Astrocyte (in vitro differentiated cells and primary cell): ENCODE data around the gene OTUB1. TPM values are rescaled to one million over a fixed set of nuclear protein-coding genes. Genes with fewer than 3 reads are reported as not detected.
A peak's percentile ranks its signal among the peaks of the same experiment; 100 is the strongest.

Experiments
- DNase-seq: peaks from one replicate; pipeline ENCODE4 v3.0.0-alpha.2; 2010; ENCODE audit warnings: low read depth
- FAIRE-seq: peaks from 2 replicates; lab custom pipeline; 2011; peaks lifted over from hg19 to GRCh38; lab: Jason Lieb, UNC
- H2AFZ ChIP-seq: 2 replicates; pipeline ENCODE4 v1.6.0; 2012; ENCODE audit warnings: low read depth, low read length, inconsistent platforms
- H3K27ac ChIP-seq: 2 replicates; pipeline ENCODE4 v1.5.1; 2011; ENCODE audit warnings: low read depth, low read length, inconsistent platforms
- H3K27me3 ChIP-seq: 2 replicates; pipeline ENCODE4 v1.6.0; 2011; ENCODE audit warnings: low read length, inconsistent platforms; ENCODE audit not compliant: insufficient read depth
- H3K36me3 ChIP-seq: 2 replicates; pipeline ENCODE4 v1.5.1; 2011; ENCODE audit warnings: low read length, inconsistent platforms; ENCODE audit not compliant: insufficient read depth
- H3K4me1 ChIP-seq: 2 replicates; pipeline ENCODE4 v1.5.1; 2011; ENCODE audit warnings: low read length, inconsistent platforms; ENCODE audit not compliant: insufficient read depth
- H3K4me2 ChIP-seq: 2 replicates; pipeline ENCODE4 v1.6.0; 2012; ENCODE audit warnings: low read length, inconsistent platforms
- H3K4me3 ChIP-seq: 2 replicates; pipeline ENCODE4 v1.5.1; 2011; ENCODE audit warnings: low read depth, mild to moderate bottlenecking, low read length, inconsistent platforms; ENCODE audit not compliant: insufficient read depth
- H3K79me2 ChIP-seq: 2 replicates; pipeline ENCODE4 v1.6.0; 2012; ENCODE audit warnings: mild to moderate bottlenecking, low read length, inconsistent platforms; ENCODE audit not compliant: insufficient read depth
- H3K9ac ChIP-seq: 2 replicates; pipeline ENCODE4 v1.6.0; 2012; ENCODE audit warnings: mild to moderate bottlenecking, low read length, inconsistent platforms
- H3K9me3 ChIP-seq: 2 replicates; pipeline ENCODE4 v1.5.1; 2012; ENCODE audit warnings: low read depth, mild to moderate bottlenecking, low read length, inconsistent platforms; ENCODE audit not compliant: insufficient read depth
- H4K20me1 ChIP-seq: 2 replicates; pipeline ENCODE4 v1.6.0; 2012; ENCODE audit warnings: low read length, inconsistent platforms; ENCODE audit not compliant: insufficient read depth
- H3K27ac Mint-ChIP-seq: one replicate; pipeline ENCODE4 v1.8.0; 2021; ENCODE audit warnings: mild to moderate bottlenecking, mixed read lengths; ENCODE audit not compliant: unreplicated experiment
- H3K27me3 Mint-ChIP-seq: one replicate; pipeline ENCODE4 v1.8.0; 2021; ENCODE audit warnings: low read depth, mixed read lengths; ENCODE audit not compliant: unreplicated experiment
- H3K36me3 Mint-ChIP-seq: one replicate; pipeline ENCODE4 v1.8.0; 2021; ENCODE audit warnings: low read depth, mixed read lengths; ENCODE audit not compliant: unreplicated experiment
- H3K4me1 Mint-ChIP-seq: one replicate; pipeline ENCODE4 v1.8.0; 2021; ENCODE audit warnings: low read depth, mixed read lengths; ENCODE audit not compliant: unreplicated experiment
- H3K4me3 Mint-ChIP-seq: one replicate; pipeline ENCODE4 v1.8.0; 2021; ENCODE audit warnings: mild to moderate bottlenecking, moderate library complexity, mixed read lengths; ENCODE audit not compliant: unreplicated experiment
- H3K9me3 Mint-ChIP-seq: one replicate; pipeline ENCODE4 v1.8.0; 2021; ENCODE audit warnings: mild to moderate bottlenecking, mixed read lengths; ENCODE audit not compliant: unreplicated experiment
- CTCF ChIP-seq: IDR thresholded peaks from 2 replicates; pipeline ENCODE4 v1.5.1; 2011; ENCODE audit warnings: low read depth, mild to moderate bottlenecking, inconsistent platforms, low read length, moderate library complexity; ENCODE audit not compliant: insufficient read depth
- EZH2 ChIP-seq: IDR thresholded peaks from 2 replicates; pipeline ENCODE4 v1.6.1; 2012; ENCODE audit warnings: mild to moderate bottlenecking, low read length, inconsistent platforms; ENCODE audit not compliant: insufficient read depth
- total RNA-seq: library from RNA; stranded (reverse); gene quantifications from 2 replicates; pipeline ENCODE4 v1.2.1, GENCODE V29; 2021

Gene OTUB1
- total RNA-seq, 1 donor from 2014 or later = 78.5 TPM

DNA sequence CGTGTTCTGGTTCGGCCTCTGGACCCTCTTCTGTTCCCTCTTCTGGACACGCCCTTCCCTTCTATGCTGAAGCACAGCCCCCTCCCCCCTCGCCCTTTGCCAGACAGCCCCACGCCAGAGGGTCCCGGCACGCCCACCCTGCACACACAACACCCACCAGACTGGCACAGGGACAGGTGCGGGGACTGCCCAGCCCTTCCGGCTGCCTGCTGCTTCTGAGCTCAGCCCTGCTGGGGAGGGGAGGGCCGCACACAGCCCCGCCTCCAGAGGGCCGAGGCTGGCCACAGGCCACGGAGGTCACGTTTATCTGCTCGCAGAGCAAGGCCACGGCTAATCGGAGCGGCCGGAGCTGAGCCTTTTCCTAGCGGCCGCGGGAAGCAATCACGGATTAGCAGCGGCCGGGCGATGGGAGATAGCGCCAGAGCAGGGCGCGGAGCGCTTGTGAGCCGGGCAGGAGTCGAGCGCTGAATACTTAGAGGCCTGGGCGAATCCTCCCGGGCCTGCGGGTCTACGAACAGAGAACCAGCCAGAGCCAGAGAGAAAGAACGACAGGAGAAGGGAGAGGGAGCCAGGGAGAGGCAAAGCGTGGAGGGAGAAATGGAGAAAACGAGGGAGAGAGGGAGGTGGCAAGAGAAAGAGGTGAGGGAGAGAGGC is 21.5 kb downstream of the OTUB1 start:
- Histone ChIP-seq H3K27ac (no peak overlapping the region), H3K4me2 (peak overlapping the region; percentile 89), H3K36me3 (no peaks in the 10 kb centered on the region), H3K27me3 (no peaks in the 10 kb centered on the region), H3K4me1 (peaks cover 13% of the 10 kb centered on the region), H4K20me1 (peaks cover 13% of the 10 kb centered on the region), H3K9ac (peak overlapping the region; percentile 40), H3K4me3 (peak overlapping the region; percentile 42), H2AFZ (peak overlapping the region; percentile 74), H3K79me2 (no peaks in the 10 kb centered on the region), H3K9me3 (no peaks in the 10 kb centered on the region)
- no peak for FAIRE-seq
- TF ChIP-seq EZH2 (no peak), CTCF (no peak)
- Mint-ChIP-seq H3K27ac (no peak overlapping the region), H3K36me3 (peaks cover 3% of the 10 kb centered on the region), H3K9me3 (peaks cover 2% of the 10 kb centered on the region), H3K4me3 (peak overlapping the region; percentile 81), H3K4me1 (peaks cover 5% of the 10 kb centered on the region), H3K27me3 (peaks cover 50% of the 10 kb centered on the region)
- no peak for DNase-seq

DNA sequence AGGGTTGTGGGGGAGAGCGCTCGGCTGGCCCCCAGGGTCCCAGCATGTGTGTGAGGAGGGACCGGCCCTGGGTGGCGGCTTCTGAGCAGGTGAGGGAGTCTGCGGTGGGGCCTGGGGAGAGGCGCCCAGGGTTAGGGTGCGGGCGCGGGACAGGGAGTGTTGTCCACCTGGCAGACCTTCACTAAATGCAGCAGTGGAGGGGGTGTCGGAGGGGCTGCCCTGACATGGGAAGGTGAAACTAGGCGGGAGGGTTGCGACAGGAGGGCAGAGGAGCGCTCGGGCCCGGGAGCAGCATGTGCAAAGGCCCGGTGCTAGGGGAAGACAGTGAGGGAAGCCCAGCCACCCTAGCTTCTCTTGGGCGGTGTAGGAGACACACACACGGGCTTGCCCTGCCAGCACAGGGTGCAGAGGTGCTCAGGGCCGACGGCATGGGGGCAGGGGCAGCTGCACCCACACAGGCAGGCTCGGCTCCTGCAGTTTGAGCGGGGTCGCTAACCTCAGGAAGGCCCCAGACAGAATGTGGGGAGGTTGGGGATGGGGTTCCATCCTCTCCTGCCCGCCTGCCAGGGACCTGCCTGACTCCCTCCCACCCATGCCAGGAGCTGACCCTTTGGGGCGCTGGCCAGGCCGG is 22.2 kb downstream of the OTUB1 start:
- DNase-seq = no peak
- Histone ChIP-seq H2AFZ (peak overlapping the region; percentile 74), H3K27me3 (no peaks in the 10 kb centered on the region), H3K9me3 (no peaks in the 10 kb centered on the region), H3K27ac (no peak overlapping the region), H3K4me1 (peaks cover 13% of the 10 kb centered on the region), H3K9ac (no peak overlapping the region), H3K79me2 (no peaks in the 10 kb centered on the region), H4K20me1 (peaks cover 13% of the 10 kb centered on the region), H3K36me3 (no peaks in the 10 kb centered on the region), H3K4me2 (peak overlapping the region; percentile 89), H3K4me3 (no peak overlapping the region)
- H3K36me3 Mint-ChIP-seq = peaks cover 3% of the 10 kb centered on the region
- H3K27me3 Mint-ChIP-seq = peaks cover 53% of the 10 kb centered on the region
- H3K9me3 Mint-ChIP-seq = peaks cover 2% of the 10 kb centered on the region
- TF ChIP-seq EZH2 (no peak), CTCF (no peak)
- no peak overlapping the region for H3K4me3 Mint-ChIP-seq
- no peak for FAIRE-seq
- no peak overlapping the region for H3K27ac Mint-ChIP-seq
- H3K4me1 Mint-ChIP-seq = peaks cover 5% of the 10 kb centered on the region
